ENCODE data around the gene C1QTNF5.

DNA sequence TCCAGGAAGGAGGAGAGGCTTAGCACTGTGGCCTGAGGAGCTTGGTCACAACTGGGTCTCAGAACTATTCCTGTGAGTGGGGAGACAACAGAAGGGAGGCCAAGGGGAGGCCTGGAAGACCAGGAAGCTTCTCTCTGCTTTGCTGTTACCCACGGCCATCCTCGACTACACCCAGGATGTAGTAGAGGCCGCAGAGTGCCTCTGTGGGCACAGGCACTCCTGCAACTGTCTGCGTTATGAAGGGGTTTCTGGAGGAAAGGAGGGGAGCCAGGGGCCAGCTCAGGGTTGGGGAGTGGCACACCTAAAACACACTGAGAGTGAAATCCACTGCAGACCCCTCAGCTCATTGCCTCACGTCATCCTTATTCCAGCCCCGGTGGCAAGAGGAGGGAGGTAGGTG lies 9.6 kb upstream of the C1QTNF5 start:
- TF ChIP-seq POLR2A (IDR thresholded peaks at IDR 0.05), result no peak
- no peak for TF ChIP-seq CTCF (IDR thresholded peaks at IDR 0.05)
